GM12891 (cell line): Measurements from ENCODE around the gene SEC22C.

Experiments used
- PAX5 ChIP-seq: IDR thresholded peaks from 2 replicates; pipeline ENCODE4 v1.6.1; 2011; ENCODE audit warnings: low read length, moderate library complexity, mild to moderate bottlenecking; ENCODE audit not compliant: insufficient read depth, severe bottlenecking
- POLR2A ChIP-seq: IDR thresholded peaks from 2 replicates; pipeline ENCODE4 v1.6.1; 2011; ENCODE audit warnings: low read depth, low read length, control low read depth
- POLR2AphosphoS5 ChIP-seq: IDR thresholded peaks from 2 replicates; pipeline ENCODE4 v1.6.1; 2011; ENCODE audit warnings: low read depth, low read length, control low read depth
- POU2F2 ChIP-seq: IDR thresholded peaks from 2 replicates; pipeline ENCODE4 v1.6.1; 2011; ENCODE audit warnings: low read depth, mild to moderate bottlenecking, control low read depth, low read length, moderate library complexity
- SPI1 ChIP-seq: IDR thresholded peaks from 2 replicates; pipeline ENCODE4 v1.6.1; 2011; ENCODE audit warnings: low read depth, low read length, control low read depth
- TAF1 ChIP-seq: IDR thresholded peaks from 2 replicates; pipeline ENCODE4 v1.6.1; 2011; ENCODE audit warnings: low read depth, low read length, control low read depth

DNA sequence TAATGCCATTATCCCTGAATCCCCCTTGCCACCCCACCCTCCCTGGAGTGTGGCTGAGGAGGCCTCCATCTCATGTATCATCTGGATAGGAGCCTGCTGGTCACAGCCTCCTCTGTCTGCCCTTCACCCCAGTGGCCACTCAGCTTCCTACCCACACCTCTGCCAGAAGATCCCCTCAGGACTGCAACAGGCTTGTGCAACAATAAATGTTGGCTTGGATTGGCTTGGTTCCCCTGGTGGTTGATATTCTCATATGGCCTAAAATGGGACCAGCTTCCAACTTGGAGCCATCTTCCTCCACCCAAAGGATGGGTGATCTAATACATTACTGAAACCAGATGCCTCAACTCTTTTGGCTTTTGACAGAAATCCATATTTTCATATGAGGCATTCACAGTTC, 44.4 kb downstream of the SEC22C start:
- no peak for TF ChIP-seq POLR2A
- no peak for TF ChIP-seq TAF1
- no peak for TF ChIP-seq POLR2AphosphoS5
- no peak for TF ChIP-seq POU2F2
- TF ChIP-seq SPI1, result no peak
- TF ChIP-seq PAX5, result no peak
